ENCODE results near the gene MTMR8.

The MTMR8 gene

GRCh38 chrX:64306712-64307111, 88.5 kb downstream of the MTMR8 start:
- DNase-seq = no peak

- no peak for DNase-seq
Observed at GRCh38 chrX:64291123-64291522, 104.1 kb downstream of the MTMR8 start.

- DNase-seq = no peak
Observed at GRCh38 chrX:64265265-64265664, 130.0 kb downstream of the MTMR8 start.

GRCh38 chrX:64230123-64230970, 164.9 kb downstream of the MTMR8 start, which contains the start of gene ASB12:
ASB12 (minus strand) TSS chrX:64230607; CDS start chrX:64225650, 4,957 bp downstream.
- DNase-seq = no peak

- DNase-seq = no peak
Observed at GRCh38 chrX:64229154-64229553, 166.1 kb downstream of the MTMR8 start.

Measured in C1 segment of cervical spinal cord (tissue), 14 donors.